OCI-LY3 (cell line): Measurements from ENCODE around the gene ELOB.

Source experiments
- H2AFZ ChIP-seq: fragments of 200-600, 300-600 bp; shearing (Covaris generic); 2 replicates; pipeline ENCODE4 v1.6.0; 2014; ENCODE audit warnings: antibody characterized with exemption, low read depth, low read length
- H3K27ac ChIP-seq: fragments of 200-600, 300-600 bp; sonication (generic); 2 replicates; pipeline ENCODE4 v1.5.1; 2014; ENCODE audit warnings: mild to moderate bottlenecking, low read length, moderate library complexity, mixed read lengths
- H3K27me3 ChIP-seq: fragments of 200-600, 300-600 bp; sonication (generic); 2 replicates; pipeline ENCODE4 v1.6.1; 2014; ENCODE audit warnings: low read depth, low read length, mixed read lengths
- H3K36me3 ChIP-seq: fragments of 200-600, 300-600 bp; sonication (generic); replicated peaks from 2 replicates; pipeline ENCODE3; 2014; ENCODE audit warnings: low read depth, low read length, mixed read lengths
- H3K4me1 ChIP-seq: fragments of 300-600, 200-600 bp; sonication (generic); 2 replicates; pipeline ENCODE4 v1.6.1; 2014; ENCODE audit warnings: low read length, mixed read lengths
- H3K4me2 ChIP-seq: fragments of 200-600, 300-600 bp; sonication (generic); 2 replicates; pipeline ENCODE4 v1.6.1; 2014; ENCODE audit warnings: low read length, mixed read lengths
- H3K4me3 ChIP-seq: fragments of 300-600, 200-600 bp; sonication (generic); 2 replicates; pipeline ENCODE4 v1.5.1; 2014; ENCODE audit warnings: antibody characterized with exemption, mild to moderate bottlenecking, low read length, moderate library complexity
- H3K79me2 ChIP-seq: fragments of 300-600, 200-600 bp; shearing (Covaris generic); 2 replicates; pipeline ENCODE4 v1.6.1; 2014; ENCODE audit warnings: mild to moderate bottlenecking, low read length, mixed read lengths
- H3K9ac ChIP-seq: fragments of 300-600, 200-600 bp; shearing (Covaris generic); 2 replicates; pipeline ENCODE4 v1.6.0; 2014; ENCODE audit warnings: mild to moderate bottlenecking, low read length, moderate library complexity
- H3K9me3 ChIP-seq: fragments of 200-600, 300-600 bp; shearing (Covaris generic); 2 replicates; pipeline ENCODE4 v1.6.1; 2014; ENCODE audit warnings: low read length, mixed read lengths; ENCODE audit not compliant: insufficient read depth
- H4K20me1 ChIP-seq: fragments of 200-600, 300-600 bp; sonication (generic); 2 replicates; pipeline ENCODE4 v1.6.1; 2016; ENCODE audit warnings: low read length, mixed read lengths; ENCODE audit not compliant: insufficient read depth
- EZH2phosphoT487 ChIP-seq: fragments of 200-600 bp; shearing (Covaris generic); IDR thresholded peaks from 2 replicates; pipeline ENCODE4 v1.6.1; 2018; ENCODE audit warnings: antibody characterized with exemption, mixed run types, low read depth
- TF ChIP-seq, protein P1 (sequence below): fragments of 200-600, 300-600 bp; sonication (generic); IDR thresholded peaks from 2 replicates; pipeline ENCODE4 v1.5.1; 2014; ENCODE audit warnings: antibody characterized with exemption, low read length, low read depth

Gene ELOB

DNA sequence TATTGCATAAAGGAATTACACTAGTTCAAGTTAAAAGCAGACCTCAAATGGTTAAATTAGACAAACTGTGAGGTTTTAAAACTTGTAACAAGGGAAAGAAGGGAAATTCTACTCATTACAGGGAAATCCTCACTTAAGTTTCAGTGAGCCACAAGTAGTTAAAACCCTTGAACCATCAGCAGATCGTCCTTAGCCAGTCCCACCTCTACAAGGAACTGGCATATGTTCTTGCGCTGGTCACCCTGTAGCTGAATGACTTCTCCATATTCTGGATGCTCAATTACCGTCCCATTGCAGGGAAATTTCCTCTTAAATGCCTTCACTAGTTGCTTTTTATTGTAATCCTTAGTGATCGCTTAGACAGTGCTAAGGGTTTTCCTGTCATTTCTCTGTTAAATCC is 45.4 kb upstream of the ELOB start:
- H4K20me1 ChIP-seq, result no peaks in the 10 kb centered on the region
- H3K27me3 ChIP-seq, result peaks cover 9% of the 10 kb centered on the region; the same call in 1 of the 2 replicates
- H3K9ac ChIP-seq, result no peak overlapping the region
- H3K4me1 ChIP-seq, result no peaks in the 10 kb centered on the region
- H3K36me3 ChIP-seq, result no peaks in the 10 kb centered on the region
- no peaks in the 10 kb centered on the region for H3K9me3 ChIP-seq
- no peak overlapping the region for H3K27ac ChIP-seq
- H3K79me2 ChIP-seq, result no peaks in the 10 kb centered on the region
- no peak for TF ChIP-seq EZH2phosphoT487
- TF ChIP-seq, protein P1, sequence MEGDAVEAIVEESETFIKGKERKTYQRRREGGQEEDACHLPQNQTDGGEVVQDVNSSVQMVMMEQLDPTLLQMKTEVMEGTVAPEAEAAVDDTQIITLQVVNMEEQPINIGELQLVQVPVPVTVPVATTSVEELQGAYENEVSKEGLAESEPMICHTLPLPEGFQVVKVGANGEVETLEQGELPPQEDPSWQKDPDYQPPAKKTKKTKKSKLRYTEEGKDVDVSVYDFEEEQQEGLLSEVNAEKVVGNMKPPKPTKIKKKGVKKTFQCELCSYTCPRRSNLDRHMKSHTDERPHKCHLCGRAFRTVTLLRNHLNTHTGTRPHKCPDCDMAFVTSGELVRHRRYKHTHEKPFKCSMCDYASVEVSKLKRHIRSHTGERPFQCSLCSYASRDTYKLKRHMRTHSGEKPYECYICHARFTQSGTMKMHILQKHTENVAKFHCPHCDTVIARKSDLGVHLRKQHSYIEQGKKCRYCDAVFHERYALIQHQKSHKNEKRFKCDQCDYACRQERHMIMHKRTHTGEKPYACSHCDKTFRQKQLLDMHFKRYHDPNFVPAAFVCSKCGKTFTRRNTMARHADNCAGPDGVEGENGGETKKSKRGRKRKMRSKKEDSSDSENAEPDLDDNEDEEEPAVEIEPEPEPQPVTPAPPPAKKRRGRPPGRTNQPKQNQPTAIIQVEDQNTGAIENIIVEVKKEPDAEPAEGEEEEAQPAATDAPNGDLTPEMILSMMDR, result no peak
- H2AFZ ChIP-seq, result no peak overlapping the region
- no peak overlapping the region for H3K4me2 ChIP-seq
- no peak overlapping the region for H3K4me3 ChIP-seq

DNA sequence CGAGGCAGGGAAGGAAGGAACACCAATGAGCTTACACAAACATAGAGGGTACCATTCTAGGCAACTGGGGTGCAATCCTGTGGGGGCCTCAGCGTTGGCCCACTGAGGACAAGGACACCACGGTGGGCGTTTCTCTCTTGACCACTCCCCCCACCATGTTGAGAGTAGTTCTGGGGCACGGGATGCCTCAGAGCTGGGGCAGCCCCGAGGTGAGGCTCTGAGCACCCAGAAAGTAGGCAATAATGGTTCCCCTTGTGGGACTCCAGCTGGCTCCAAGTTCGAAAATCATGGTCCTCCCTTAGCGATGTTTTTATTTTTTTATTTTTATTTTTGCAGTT is 45.0 kb upstream of the ELOB start:
- Histone ChIP-seq H3K27me3 (peaks cover 9% of the 10 kb centered on the region; the same call in 1 of the 2 replicates), H3K4me2 (no peak overlapping the region), H3K27ac (no peak overlapping the region), H3K9me3 (no peaks in the 10 kb centered on the region), H2AFZ (no peak overlapping the region), H3K9ac (no peak overlapping the region), H3K36me3 (no peaks in the 10 kb centered on the region), H3K4me3 (no peak overlapping the region), H3K79me2 (no peaks in the 10 kb centered on the region), H4K20me1 (no peaks in the 10 kb centered on the region), H3K4me1 (no peaks in the 10 kb centered on the region)
- TF ChIP-seq, protein P1, result no peak
- TF ChIP-seq EZH2phosphoT487, result no peak

DNA sequence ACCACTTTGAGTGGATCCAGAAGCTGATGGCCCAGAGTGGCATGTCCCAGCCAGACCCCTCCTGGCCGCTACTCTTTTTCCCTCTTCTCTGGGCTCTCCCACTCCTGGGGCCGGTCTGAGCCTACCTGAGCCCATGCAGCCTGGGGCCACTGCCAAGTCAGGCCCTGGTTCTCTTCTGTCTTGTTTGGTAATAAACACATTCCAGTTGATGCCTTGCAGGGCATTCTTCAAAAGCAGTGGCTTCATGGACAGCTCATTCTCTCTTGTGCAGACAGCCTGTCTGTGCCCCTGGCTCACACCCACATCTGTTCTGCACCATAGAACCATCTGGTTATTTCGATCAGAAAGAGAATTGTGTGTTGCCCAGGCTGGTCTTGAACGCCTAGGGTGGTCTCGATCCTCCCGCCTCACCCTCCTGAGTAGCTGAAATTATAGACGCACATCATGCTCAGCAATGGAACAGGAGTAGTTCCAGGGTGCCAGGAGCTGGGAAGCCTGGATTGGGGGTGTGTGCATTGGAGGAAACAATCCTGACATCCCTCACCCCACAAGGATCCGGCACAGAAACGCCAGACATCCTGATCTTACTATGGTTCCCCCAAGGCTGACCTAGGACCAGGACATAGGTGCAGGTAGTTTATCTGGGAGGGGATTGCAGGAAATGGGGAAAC is 44.5 kb upstream of the ELOB start:
- Histone ChIP-seq H3K27me3 (peaks cover 9% of the 10 kb centered on the region; the same call in 1 of the 2 replicates), H3K27ac (no peak overlapping the region), H3K9me3 (no peaks in the 10 kb centered on the region)

DNA sequence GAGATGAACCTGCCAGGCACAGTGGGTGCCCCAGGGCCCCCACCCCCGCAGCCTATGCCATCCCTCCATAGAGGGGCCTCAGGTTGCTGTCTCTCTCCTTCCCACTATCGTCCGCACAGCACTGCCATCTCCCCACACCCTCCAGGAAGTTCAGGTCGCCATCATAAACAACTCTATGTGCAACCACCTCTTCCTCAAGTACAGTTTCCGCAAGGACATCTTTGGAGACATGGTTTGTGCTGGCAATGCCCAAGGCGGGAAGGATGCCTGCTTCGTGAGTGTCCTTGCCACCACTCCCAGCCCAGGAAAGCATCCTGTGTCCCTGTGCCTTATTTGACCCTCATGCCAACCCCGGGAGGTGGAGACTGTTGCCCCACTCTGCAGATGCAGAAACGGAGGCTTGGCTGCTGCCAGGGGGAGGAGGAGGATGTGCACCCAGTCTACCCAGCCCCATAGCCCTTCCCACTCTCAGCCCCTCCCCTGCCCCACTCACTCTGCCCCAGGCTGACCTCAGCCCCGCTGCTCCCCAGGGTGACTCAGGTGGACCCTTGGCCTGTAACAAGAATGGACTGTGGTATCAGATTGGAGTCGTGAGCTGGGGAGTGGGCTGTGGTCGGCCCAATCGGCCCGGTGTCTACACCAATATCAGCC is 43.9 kb upstream of the ELOB start:
- Histone ChIP-seq H3K4me2 (no peak overlapping the region), H3K4me1 (no peaks in the 10 kb centered on the region), H3K27ac (no peak overlapping the region), H3K9me3 (no peaks in the 10 kb centered on the region), H3K27me3 (peaks cover 9% of the 10 kb centered on the region; the same call in 1 of the 2 replicates), H2AFZ (no peak overlapping the region), H3K9ac (no peak overlapping the region), H3K79me2 (no peaks in the 10 kb centered on the region), H3K4me3 (no peak overlapping the region), H4K20me1 (no peaks in the 10 kb centered on the region), H3K36me3 (no peaks in the 10 kb centered on the region)
- TF ChIP-seq EZH2phosphoT487, result no peak
- TF ChIP-seq, protein P1, result no peak

More for the DNA sequence above, 44.5 kb upstream of the ELOB start:
- H4K20me1 ChIP-seq, result no peaks in the 10 kb centered on the region
- TF ChIP-seq, protein P1, result no peak
- no peak for TF ChIP-seq EZH2phosphoT487
- no peaks in the 10 kb centered on the region for H3K79me2 ChIP-seq
- H3K9ac ChIP-seq, result no peak overlapping the region
- H3K4me1 ChIP-seq, result no peaks in the 10 kb centered on the region
- no peak overlapping the region for H2AFZ ChIP-seq
- no peaks in the 10 kb centered on the region for H3K36me3 ChIP-seq
- H3K4me3 ChIP-seq, result no peak overlapping the region
- no peak overlapping the region for H3K4me2 ChIP-seq
